Ishikawa (cell line): ENCODE results near the gene KIAA1671.

Experiments used
- CEBPB ChIP-seq: IDR thresholded peaks from 2 replicates; pipeline ENCODE4 v1.6.1; 2012
- CREB1 ChIP-seq: IDR thresholded peaks from 2 replicates; pipeline ENCODE4 v1.6.1; 2012; ENCODE audit warnings: low read depth
- EGR1 ChIP-seq: IDR thresholded peaks from 2 replicates; pipeline ENCODE4 v1.6.1; 2012
- EP300 ChIP-seq: IDR thresholded peaks from 2 replicates; pipeline ENCODE4 v1.6.1; 2012; ENCODE audit warnings: borderline replicate concordance
- FOXM1 ChIP-seq: IDR thresholded peaks from 2 replicates; pipeline ENCODE4 v1.6.1; 2012; ENCODE audit warnings: low read depth, borderline replicate concordance
- NFIC ChIP-seq: IDR thresholded peaks from 2 replicates; pipeline ENCODE4 v1.6.1; 2012
- RAD21 ChIP-seq: IDR thresholded peaks from 2 replicates; pipeline ENCODE4 v1.6.1; 2012; ENCODE audit warnings: low read depth
- TCF12 ChIP-seq: IDR thresholded peaks from 2 replicates; pipeline ENCODE4 v1.6.1; 2012; ENCODE audit warnings: low read depth
- TEAD4 ChIP-seq: IDR thresholded peaks from 2 replicates; pipeline ENCODE4 v1.6.1; 2012
- ZBTB7A ChIP-seq: IDR thresholded peaks from 2 replicates; pipeline ENCODE4 v1.6.1; 2012; ENCODE audit warnings: low read depth
- TF ChIP-seq, protein P1 (sequence below): IDR thresholded peaks from 2 replicates; pipeline ENCODE4 v1.6.1; 2012; ENCODE audit warnings: low read depth, mild to moderate bottlenecking

DNA sequence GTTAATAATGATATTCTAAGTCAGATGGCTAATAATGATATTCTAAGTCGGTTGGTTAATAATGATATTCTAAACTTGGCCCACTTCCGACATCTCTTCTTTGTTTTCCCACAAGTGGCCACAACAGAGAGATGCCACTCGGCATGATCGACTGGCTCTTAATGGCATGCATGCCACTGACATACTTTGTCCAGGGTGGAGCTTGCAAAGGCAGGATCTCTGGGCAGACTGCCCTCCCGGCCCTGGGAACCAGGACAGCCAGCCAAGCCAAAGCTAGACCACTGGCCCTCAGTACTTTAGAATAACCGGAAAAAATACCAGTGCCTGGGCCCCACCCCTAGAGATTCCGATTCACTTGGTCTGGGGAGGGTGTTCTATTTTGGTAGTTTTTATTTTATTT lies 78.1 kb downstream of the KIAA1671 start:
- TF ChIP-seq NFIC: no peak
- TF ChIP-seq EGR1: no peak
- no peak for TF ChIP-seq EP300
- TF ChIP-seq, protein P1, sequence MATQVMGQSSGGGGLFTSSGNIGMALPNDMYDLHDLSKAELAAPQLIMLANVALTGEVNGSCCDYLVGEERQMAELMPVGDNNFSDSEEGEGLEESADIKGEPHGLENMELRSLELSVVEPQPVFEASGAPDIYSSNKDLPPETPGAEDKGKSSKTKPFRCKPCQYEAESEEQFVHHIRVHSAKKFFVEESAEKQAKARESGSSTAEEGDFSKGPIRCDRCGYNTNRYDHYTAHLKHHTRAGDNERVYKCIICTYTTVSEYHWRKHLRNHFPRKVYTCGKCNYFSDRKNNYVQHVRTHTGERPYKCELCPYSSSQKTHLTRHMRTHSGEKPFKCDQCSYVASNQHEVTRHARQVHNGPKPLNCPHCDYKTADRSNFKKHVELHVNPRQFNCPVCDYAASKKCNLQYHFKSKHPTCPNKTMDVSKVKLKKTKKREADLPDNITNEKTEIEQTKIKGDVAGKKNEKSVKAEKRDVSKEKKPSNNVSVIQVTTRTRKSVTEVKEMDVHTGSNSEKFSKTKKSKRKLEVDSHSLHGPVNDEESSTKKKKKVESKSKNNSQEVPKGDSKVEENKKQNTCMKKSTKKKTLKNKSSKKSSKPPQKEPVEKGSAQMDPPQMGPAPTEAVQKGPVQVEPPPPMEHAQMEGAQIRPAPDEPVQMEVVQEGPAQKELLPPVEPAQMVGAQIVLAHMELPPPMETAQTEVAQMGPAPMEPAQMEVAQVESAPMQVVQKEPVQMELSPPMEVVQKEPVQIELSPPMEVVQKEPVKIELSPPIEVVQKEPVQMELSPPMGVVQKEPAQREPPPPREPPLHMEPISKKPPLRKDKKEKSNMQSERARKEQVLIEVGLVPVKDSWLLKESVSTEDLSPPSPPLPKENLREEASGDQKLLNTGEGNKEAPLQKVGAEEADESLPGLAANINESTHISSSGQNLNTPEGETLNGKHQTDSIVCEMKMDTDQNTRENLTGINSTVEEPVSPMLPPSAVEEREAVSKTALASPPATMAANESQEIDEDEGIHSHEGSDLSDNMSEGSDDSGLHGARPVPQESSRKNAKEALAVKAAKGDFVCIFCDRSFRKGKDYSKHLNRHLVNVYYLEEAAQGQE: no peak
- no peak for TF ChIP-seq CREB1
- no peak for TF ChIP-seq TEAD4
- TF ChIP-seq CEBPB: no peak
- no peak for TF ChIP-seq ZBTB7A
- TF ChIP-seq RAD21: no peak
- no peak for TF ChIP-seq TCF12
- no peak for TF ChIP-seq FOXM1
